Activated effector memory CD4-positive, alpha-beta T cell treated with Interleukin-2 at 50 U/mL for 16 hours (primary cell): ENCODE results near the gene MAOA.
"Not testable (repeated sequence)": the region's sequence is repeated elsewhere in the genome, so short reads cannot be mapped to it uniquely, and the experiment has no call there.

Source experiments
- DNase-seq: peaks from one replicate; pipeline ENCODE4 v3.0.0-alpha.2; 2020

The MAOA gene

DNA sequence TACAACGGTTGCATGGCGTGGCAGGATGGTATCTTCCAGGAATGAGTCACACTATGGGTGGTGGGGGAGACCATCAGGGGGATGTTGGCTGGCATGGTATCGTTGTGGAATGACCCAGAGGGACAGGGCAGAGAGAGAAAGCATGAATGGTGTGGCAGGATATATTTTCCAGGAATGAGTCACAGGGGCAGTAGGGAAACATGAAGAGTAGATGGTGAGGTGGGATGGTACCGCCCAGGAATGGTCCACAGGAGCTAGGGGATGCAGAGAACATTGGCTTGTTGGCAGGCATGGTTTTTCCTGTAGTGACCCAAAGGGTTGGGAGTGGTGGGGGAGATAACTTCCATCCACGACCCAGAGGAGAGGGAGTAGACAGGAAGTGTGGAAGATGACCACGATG is 62.4 kb downstream of the MAOA start:
- DNase-seq = no peak

DNA sequence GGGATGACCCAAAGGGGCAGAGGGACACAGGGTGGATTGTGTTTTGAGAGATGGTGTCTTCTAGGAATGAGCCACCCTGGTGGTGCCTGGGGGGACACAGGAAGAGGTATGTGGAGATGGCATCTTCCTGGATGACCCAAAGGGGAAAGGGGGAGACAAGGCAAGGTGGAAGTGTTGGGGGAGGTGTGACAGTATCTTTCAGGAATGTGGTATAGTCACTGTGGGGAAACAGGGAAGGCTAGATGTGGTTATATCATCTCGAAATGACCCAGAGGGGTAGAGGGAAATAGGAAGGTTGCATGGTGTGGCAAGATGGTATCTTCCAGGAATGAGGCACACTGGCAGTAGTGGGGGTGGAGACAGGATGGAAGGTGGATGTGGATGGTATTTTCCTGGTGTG is 62.9 kb downstream of the MAOA start:
- no peak for DNase-seq

- no peak for DNase-seq
Observed at GRCh38 chrX:43720082-43720481, 64.0 kb downstream of the MAOA start.

- no peak for DNase-seq
Observed at GRCh38 chrX:43720961-43721360, 64.9 kb downstream of the MAOA start.

- not testable (repeated sequence) for DNase-seq
Observed at GRCh38 chrX:43725227-43725626, 69.1 kb downstream of the MAOA start.

- not testable (repeated sequence) for DNase-seq
Observed at GRCh38 chrX:43727254-43727653, 71.2 kb downstream of the MAOA start.

GRCh38 chrX:43728002-43728401 is 71.9 kb downstream of the MAOA start:
- DNase-seq = no peak

GRCh38 chrX:43728966-43729365 is 72.9 kb downstream of the MAOA start:
- no peak for DNase-seq

DNA sequence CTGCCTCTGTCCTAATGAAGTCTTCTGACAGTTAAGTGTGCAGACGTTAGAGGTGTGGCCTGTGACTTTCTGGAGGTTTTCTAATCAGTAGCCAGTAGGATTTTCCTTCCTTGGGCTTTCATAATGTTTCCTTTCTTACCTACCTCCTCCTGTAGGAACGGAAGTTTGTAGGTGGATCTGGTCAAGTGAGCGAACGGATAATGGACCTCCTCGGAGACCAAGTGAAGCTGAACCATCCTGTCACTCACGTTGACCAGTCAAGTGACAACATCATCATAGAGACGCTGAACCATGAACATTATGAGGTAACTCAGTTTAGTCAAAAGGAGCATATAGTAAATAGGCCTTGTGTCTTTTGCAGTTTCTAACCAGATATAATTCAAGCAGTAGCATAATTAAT is 75.0 kb downstream of the MAOA start:
- no peak for DNase-seq

- DNase-seq = no peak
Observed at GRCh38 chrX:43733699-43734098, 77.6 kb downstream of the MAOA start.

DNA sequence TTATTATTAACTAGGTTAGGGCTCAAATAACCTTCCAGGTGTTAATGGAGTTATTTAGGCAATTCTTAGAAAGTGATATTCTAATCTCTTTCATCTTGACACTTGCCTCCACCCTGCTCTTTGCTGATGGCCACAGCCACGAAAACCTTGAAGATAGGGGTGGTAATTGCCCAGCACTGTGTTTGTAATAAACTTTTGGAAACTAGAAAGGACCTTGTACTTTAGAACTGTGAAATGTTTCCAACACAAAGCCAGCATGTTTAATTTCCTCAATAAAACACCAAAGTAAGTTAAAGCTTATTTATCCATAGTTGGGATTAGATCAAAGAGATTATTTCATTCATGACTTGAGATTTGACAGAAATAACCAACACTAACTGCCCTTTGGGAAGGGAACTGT is 78.3 kb downstream of the MAOA start:
- DNase-seq = no peak

- DNase-seq = no peak
Observed at GRCh38 chrX:43735534-43735933, 79.4 kb downstream of the MAOA start.

GRCh38 chrX:43735957-43736356 is 79.9 kb downstream of the MAOA start:
- DNase-seq = no peak

GRCh38 chrX:43741843-43742573 is 85.9 kb downstream of the MAOA start:
- DNase-seq = no peak

- DNase-seq = no peak
Observed at GRCh38 chrX:43743100-43743822, 87.2 kb downstream of the MAOA start.

DNA sequence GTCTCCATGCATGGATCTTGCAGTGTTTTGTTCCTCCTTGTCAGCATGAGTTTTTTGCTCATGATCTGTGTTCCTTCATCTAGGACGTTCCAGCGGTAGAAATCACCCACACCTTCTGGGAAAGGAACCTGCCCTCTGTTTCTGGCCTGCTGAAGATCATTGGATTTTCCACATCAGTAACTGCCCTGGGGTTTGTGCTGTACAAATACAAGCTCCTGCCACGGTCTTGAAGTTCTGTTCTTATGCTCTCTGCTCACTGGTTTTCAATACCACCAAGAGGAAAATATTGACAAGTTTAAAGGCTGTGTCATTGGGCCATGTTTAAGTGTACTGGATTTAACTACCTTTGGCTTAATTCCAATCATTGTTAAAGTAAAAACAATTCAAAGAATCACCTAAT is 88.2 kb downstream of the MAOA start:
- DNase-seq = no peak

GRCh38 chrX:43745938-43746721 is 90.0 kb downstream of the MAOA start:
- DNase-seq = no peak

DNA sequence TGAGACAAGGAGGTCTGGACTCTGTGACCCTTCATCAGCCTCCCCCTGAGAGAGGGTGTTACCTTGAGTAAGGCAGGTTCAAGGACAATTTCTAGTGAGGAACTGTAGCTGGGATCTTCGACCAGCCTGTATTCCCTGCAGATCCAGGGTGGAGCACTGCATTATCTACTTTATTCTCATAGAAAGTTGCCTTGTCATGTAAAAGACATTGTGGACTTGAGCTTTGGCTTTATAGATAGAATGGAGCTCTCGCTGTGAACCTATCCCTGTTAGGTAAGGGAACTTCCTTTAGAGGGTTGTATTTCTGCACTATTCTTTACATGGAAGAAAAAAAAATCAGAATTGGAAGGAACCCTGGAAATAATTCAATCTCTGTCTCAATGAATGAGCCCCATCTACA is 91.4 kb downstream of the MAOA start:
- DNase-seq = no peak

DNA sequence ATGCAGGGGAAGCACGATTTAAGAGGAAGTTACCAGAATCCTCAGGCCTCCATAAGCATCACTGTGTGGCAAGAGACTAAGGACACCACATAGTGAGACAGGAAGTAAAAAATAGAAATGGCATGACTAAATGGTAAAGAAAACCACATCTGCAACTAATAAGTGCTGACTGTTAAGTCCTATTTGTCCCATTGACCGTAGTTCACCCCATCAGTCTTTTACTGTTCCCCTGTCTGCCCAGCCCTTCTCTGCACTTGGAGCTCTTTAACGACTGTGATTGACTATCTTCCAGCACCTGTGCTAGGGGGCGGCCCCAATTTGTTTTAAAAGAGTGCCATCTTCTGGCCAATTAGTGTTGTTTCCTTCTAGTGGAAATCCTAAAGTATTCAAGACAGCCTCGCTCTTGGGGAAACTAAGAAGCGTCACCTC is 94.2 kb downstream of the MAOA start:
- DNase-seq = peak; percentile 1

DNA sequence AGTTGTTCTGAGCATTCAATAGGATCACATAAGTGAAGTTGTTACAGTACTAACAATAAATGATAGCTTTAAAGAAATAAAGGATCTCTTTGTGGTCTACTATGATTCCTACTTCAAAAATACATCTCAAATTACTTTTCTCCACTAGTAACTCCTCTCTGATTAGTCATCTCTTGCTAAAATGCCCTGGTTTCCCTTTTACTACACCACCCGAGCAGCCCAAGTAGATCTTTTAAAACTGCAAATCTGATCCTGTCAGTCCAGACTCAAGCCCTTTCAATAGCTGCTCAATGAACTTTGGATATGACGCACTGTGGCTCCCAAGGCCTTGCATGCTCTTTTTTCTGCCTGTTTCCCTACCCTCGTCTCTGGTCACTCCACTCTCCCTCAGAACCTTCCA is 97.5 kb downstream of the MAOA start:
- DNase-seq = no peak

DNA sequence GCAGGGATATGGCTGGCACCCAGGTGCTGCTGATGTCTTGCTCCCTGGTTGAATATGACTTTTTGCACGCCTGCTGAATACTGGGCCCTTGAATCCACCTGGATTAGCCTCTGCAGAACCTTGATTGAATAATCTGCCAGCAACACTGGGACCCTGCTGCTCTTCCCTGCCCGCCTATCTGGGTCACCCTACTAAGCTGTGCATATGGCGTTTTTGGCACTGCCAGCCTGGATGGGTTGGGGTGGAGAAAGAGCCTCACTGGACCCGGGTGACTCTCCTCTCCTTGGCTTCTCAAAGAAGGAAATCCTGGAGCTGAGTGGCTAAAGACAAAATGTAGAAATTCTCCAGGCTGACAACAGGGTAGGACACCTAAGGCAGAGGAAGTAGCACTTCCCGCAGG is 100.0 kb downstream of the MAOA start:
- DNase-seq = no peak

DNA sequence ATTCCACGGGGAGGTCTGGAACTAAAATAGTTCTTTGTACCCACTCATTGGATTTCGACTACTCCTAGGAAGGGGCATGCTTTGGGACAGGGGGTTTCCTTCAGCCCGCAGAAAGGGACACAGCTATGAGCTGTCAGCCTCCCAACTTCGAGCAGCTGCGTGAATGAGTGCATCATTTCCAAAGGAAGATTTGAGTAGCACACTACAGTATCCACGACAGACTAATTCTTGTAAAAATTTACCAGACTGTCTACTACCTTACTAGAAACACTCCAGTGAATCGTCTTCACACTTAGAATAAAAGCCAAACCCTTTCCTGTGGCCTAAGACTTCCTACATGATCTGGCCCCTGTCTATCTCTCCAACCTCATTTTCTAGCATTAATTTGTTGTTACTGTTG is 101.9 kb downstream of the MAOA start:
- no peak for DNase-seq

DNA sequence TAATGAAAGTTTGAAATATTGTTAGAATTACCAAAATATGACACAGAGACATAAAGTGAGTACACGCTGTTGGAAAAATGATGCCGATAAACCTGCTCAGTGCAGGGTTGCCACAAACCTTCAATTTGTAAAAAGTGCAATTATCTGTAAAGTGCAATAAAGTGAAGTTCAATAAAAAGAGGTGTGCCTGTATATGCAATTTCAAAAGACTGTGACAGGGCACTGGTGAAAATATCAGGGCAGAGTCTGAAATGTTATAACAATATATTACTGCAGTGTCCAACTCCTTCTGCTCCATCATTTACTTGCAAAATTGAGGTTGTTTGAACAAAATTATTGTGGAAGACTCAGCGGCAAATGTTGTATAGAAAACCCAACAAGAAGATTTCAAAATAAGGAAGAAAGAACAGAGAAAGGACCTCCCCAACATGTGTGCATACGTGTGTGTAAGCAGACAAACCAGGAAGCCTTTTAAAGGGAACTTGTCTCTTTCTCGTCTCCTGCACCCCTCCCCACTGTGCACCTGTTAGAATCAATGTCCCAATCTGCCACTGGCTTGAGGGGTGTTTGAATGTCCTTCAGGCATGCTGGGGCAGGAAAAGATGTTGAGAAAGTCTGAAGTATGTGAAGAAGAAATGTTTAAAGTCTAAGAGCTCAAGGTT is 130.0 kb downstream of the MAOA start:
- DNase-seq = no peak
